GM19035 (cell line): Measurements from ENCODE around the gene SHLD3.
"Not testable (repeated sequence)": the region's sequence is repeated elsewhere in the genome, so short reads cannot be mapped to it uniquely, and the experiment has no call there.

Experiments
- ATAC-seq: cut with Tn5 transposase; IDR thresholded peaks from one replicate; pipeline ENCODE4 v1.9.1; 2021; ENCODE audit not compliant: unreplicated experiment

SHLD3 gene

DNA sequence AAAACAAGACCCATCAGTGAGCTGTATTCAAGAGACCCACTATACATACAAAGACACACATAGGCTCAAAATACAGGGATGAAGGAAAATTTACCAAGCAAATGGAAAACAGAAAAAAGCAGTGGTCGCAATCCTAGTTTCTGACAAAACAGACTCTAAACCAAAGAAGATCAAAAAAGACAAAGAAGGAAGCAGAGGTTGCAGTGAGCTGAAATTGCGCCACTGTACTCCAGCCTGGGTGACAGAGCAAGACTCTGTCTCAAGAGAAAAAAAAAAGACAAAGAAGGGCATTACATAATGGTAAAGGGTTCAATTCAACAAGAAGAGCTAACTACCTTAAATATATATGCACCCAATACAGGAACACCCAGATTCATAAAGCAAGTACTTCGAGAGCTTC is 51.2 kb downstream of the SHLD3 start:
- ATAC-seq, result not testable (repeated sequence)
